Astrocyte (in vitro differentiated cells and primary cell): Measurements from ENCODE around the gene OLIG1.

Source experiments
- CTCF ChIP-seq: IDR thresholded peaks from 2 replicates; pipeline ENCODE4 v1.5.1; 2011; ENCODE audit warnings: low read depth, mild to moderate bottlenecking, inconsistent platforms, low read length, moderate library complexity; ENCODE audit not compliant: insufficient read depth
- EZH2 ChIP-seq: IDR thresholded peaks from 2 replicates; pipeline ENCODE4 v1.6.1; 2012; ENCODE audit warnings: mild to moderate bottlenecking, low read length, inconsistent platforms; ENCODE audit not compliant: insufficient read depth

GRCh38 chr21:33112681-33113080 is 42.7 kb downstream of the OLIG1 start:
- no peak for TF ChIP-seq CTCF
- TF ChIP-seq EZH2 = no peak
